Measurements from ENCODE around the gene EHBP1.

The EHBP1 gene

GRCh38 chr2:62705007-62705829, at the start of gene EHBP1:
Gene EHBP1, plus strand, starts transcription at chr2:62705713. Its CDS starts 1,479 bp downstream, at chr2:62707192.
- Mint-ChIP-seq H3K4me3 (peak within 1 kb of the TSS; percentile 88), H3K36me3 (peaks cover 8% of the 10 kb centered on the region), H3K27ac (peak within 1 kb of the TSS; percentile 51), H3K4me1 (peaks cover 30% of the 10 kb centered on the region), H3K27me3 (no peaks in the 10 kb centered on the region), H3K9me3 (no peaks in the 10 kb centered on the region)

- H3K9me3 Mint-ChIP-seq, result no peaks in the 10 kb centered on the region
- no peak overlapping the region for H3K27ac Mint-ChIP-seq
- H3K27me3 Mint-ChIP-seq, result peaks cover 1% of the 10 kb centered on the region
- no peaks in the 10 kb centered on the region for H3K36me3 Mint-ChIP-seq
- no peaks in the 10 kb centered on the region for H3K4me1 Mint-ChIP-seq
- H3K4me3 Mint-ChIP-seq, result no peak overlapping the region
Measured at GRCh38 chr2:62657783-62658182, 47.7 kb upstream of the EHBP1 start.

- no peak overlapping the region for H3K4me3 Mint-ChIP-seq
- no peaks in the 10 kb centered on the region for H3K36me3 Mint-ChIP-seq
- no peak overlapping the region for H3K27ac Mint-ChIP-seq
- peaks cover 3% of the 10 kb centered on the region for H3K27me3 Mint-ChIP-seq
- H3K9me3 Mint-ChIP-seq, result no peaks in the 10 kb centered on the region
- H3K4me1 Mint-ChIP-seq, result no peaks in the 10 kb centered on the region
Measured at GRCh38 chr2:62658891-62659290, 46.6 kb upstream of the EHBP1 start.

- Mint-ChIP-seq H3K27me3 (peaks cover 4% of the 10 kb centered on the region), H3K27ac (no peak overlapping the region), H3K9me3 (no peaks in the 10 kb centered on the region), H3K4me3 (no peak overlapping the region), H3K4me1 (no peaks in the 10 kb centered on the region), H3K36me3 (no peaks in the 10 kb centered on the region)
Measured at GRCh38 chr2:62660087-62660486, 45.4 kb upstream of the EHBP1 start.

- H3K4me1 Mint-ChIP-seq, result no peaks in the 10 kb centered on the region
- peaks cover 4% of the 10 kb centered on the region for H3K27me3 Mint-ChIP-seq
- no peak overlapping the region for H3K27ac Mint-ChIP-seq
- no peaks in the 10 kb centered on the region for H3K9me3 Mint-ChIP-seq
- no peaks in the 10 kb centered on the region for H3K36me3 Mint-ChIP-seq
- H3K4me3 Mint-ChIP-seq, result no peak overlapping the region
Measured at GRCh38 chr2:62660582-62661262, 44.8 kb upstream of the EHBP1 start.

- no peaks in the 10 kb centered on the region for H3K9me3 Mint-ChIP-seq
- H3K27me3 Mint-ChIP-seq, result peaks cover 4% of the 10 kb centered on the region
- no peaks in the 10 kb centered on the region for H3K4me1 Mint-ChIP-seq
- no peaks in the 10 kb centered on the region for H3K36me3 Mint-ChIP-seq
- H3K27ac Mint-ChIP-seq, result no peak overlapping the region
- H3K4me3 Mint-ChIP-seq, result no peak overlapping the region
Measured at GRCh38 chr2:62661263-62661635, 44.3 kb upstream of the EHBP1 start.

GRCh38 chr2:62662131-62662530, 43.4 kb upstream of the EHBP1 start:
- Mint-ChIP-seq H3K9me3 (no peaks in the 10 kb centered on the region), H3K4me1 (no peaks in the 10 kb centered on the region), H3K27me3 (peaks cover 4% of the 10 kb centered on the region), H3K4me3 (no peak overlapping the region), H3K27ac (no peak overlapping the region), H3K36me3 (no peaks in the 10 kb centered on the region)

- Mint-ChIP-seq H3K4me3 (no peak overlapping the region), H3K36me3 (no peaks in the 10 kb centered on the region), H3K27me3 (peaks cover 4% of the 10 kb centered on the region), H3K9me3 (no peaks in the 10 kb centered on the region), H3K4me1 (no peaks in the 10 kb centered on the region), H3K27ac (no peak overlapping the region)
Measured at GRCh38 chr2:62662554-62662953, 43.0 kb upstream of the EHBP1 start.

GRCh38 chr2:62663411-62663810, 42.1 kb upstream of the EHBP1 start:
- Mint-ChIP-seq H3K9me3 (no peaks in the 10 kb centered on the region), H3K4me1 (no peaks in the 10 kb centered on the region), H3K4me3 (no peak overlapping the region), H3K27me3 (peaks cover 4% of the 10 kb centered on the region), H3K36me3 (no peaks in the 10 kb centered on the region), H3K27ac (no peak overlapping the region)

- Mint-ChIP-seq H3K27me3 (peaks cover 4% of the 10 kb centered on the region), H3K4me3 (no peak overlapping the region), H3K4me1 (no peaks in the 10 kb centered on the region), H3K9me3 (no peaks in the 10 kb centered on the region), H3K27ac (no peak overlapping the region), H3K36me3 (no peaks in the 10 kb centered on the region)
Measured at GRCh38 chr2:62663920-62664795, 41.4 kb upstream of the EHBP1 start.

- Mint-ChIP-seq H3K4me3 (no peak overlapping the region), H3K36me3 (no peaks in the 10 kb centered on the region), H3K4me1 (no peaks in the 10 kb centered on the region), H3K27me3 (peaks cover 4% of the 10 kb centered on the region), H3K9me3 (no peaks in the 10 kb centered on the region), H3K27ac (no peak overlapping the region)
Measured at GRCh38 chr2:62665446-62665845, 40.1 kb upstream of the EHBP1 start.

GRCh38 chr2:62669180-62669579, 36.3 kb upstream of the EHBP1 start:
- Mint-ChIP-seq H3K4me1 (no peaks in the 10 kb centered on the region), H3K4me3 (no peak overlapping the region), H3K27me3 (peaks cover 1% of the 10 kb centered on the region), H3K36me3 (no peaks in the 10 kb centered on the region), H3K9me3 (no peaks in the 10 kb centered on the region), H3K27ac (no peak overlapping the region)

GRCh38 chr2:62672601-62673000, 32.9 kb upstream of the EHBP1 start:
- no peak overlapping the region for H3K4me3 Mint-ChIP-seq
- H3K9me3 Mint-ChIP-seq, result no peaks in the 10 kb centered on the region
- H3K27ac Mint-ChIP-seq, result no peak overlapping the region
- H3K4me1 Mint-ChIP-seq, result no peaks in the 10 kb centered on the region
- no peaks in the 10 kb centered on the region for H3K36me3 Mint-ChIP-seq
- no peaks in the 10 kb centered on the region for H3K27me3 Mint-ChIP-seq

GRCh38 chr2:62675062-62675461, 30.5 kb upstream of the EHBP1 start:
- Mint-ChIP-seq H3K4me3 (no peak overlapping the region), H3K36me3 (no peaks in the 10 kb centered on the region), H3K27ac (no peak overlapping the region), H3K4me1 (no peaks in the 10 kb centered on the region), H3K9me3 (no peaks in the 10 kb centered on the region), H3K27me3 (no peaks in the 10 kb centered on the region)

GRCh38 chr2:62685256-62685655, 20.3 kb upstream of the EHBP1 start:
- H3K4me3 Mint-ChIP-seq, result no peak overlapping the region
- no peak overlapping the region for H3K27ac Mint-ChIP-seq
- peaks cover 27% of the 10 kb centered on the region for H3K27me3 Mint-ChIP-seq
- no peaks in the 10 kb centered on the region for H3K9me3 Mint-ChIP-seq
- H3K4me1 Mint-ChIP-seq, result no peaks in the 10 kb centered on the region
- H3K36me3 Mint-ChIP-seq, result no peaks in the 10 kb centered on the region

Measured in activated naive CD4-positive, alpha-beta T cell treated with anti-CD3 and anti-CD28 coated beads, Interleukin-2, amount 50 U/mL, for 24 hours (primary cell).